ENCODE data around the gene PLXNA2.

PLXNA2 gene

GRCh38 chr1:208083016-208083714, 161.0 kb downstream of the PLXNA2 start:
- in situ Hi-C loops (cut with MboI; ENCODE audit: low sequenced_read_pairs) = no loop called here

GRCh38 chr1:208081972-208082371, 162.2 kb downstream of the PLXNA2 start:
- in situ Hi-C loops (cut with MboI; ENCODE audit: low sequenced_read_pairs) = no loop called here

GRCh38 chr1:208080396-208081286, 163.5 kb downstream of the PLXNA2 start:
- in situ Hi-C loops (cut with MboI; ENCODE audit: low sequenced_read_pairs) = no loop called here

GRCh38 chr1:208079161-208079560, 165.0 kb downstream of the PLXNA2 start:
- in situ Hi-C loops (cut with MboI; ENCODE audit: low sequenced_read_pairs) = no loop called here

- in situ Hi-C loops (cut with MboI; ENCODE audit: low sequenced_read_pairs) = no loop called here
Measured at GRCh38 chr1:208078752-208079151, 165.4 kb downstream of the PLXNA2 start.

- in situ Hi-C loops (cut with MboI; ENCODE audit: low sequenced_read_pairs) = no loop called here
Measured at GRCh38 chr1:208077232-208078075, 166.7 kb downstream of the PLXNA2 start.

- in situ Hi-C loops (cut with MboI; ENCODE audit: low sequenced_read_pairs) = no loop called here
Measured at GRCh38 chr1:208074353-208074752, 169.8 kb downstream of the PLXNA2 start.

GRCh38 chr1:208071435-208072031, 172.7 kb downstream of the PLXNA2 start:
- in situ Hi-C loops (cut with MboI; ENCODE audit: low sequenced_read_pairs) = no loop called here

GRCh38 chr1:208069908-208070307, 174.3 kb downstream of the PLXNA2 start:
- in situ Hi-C loops (cut with MboI; ENCODE audit: low sequenced_read_pairs) = no loop called here

GRCh38 chr1:208069317-208069716, 174.9 kb downstream of the PLXNA2 start:
- in situ Hi-C loops (cut with MboI; ENCODE audit: low sequenced_read_pairs) = no loop called here

GRCh38 chr1:208068908-208069307, 175.3 kb downstream of the PLXNA2 start:
- in situ Hi-C loops (cut with MboI; ENCODE audit: low sequenced_read_pairs) = no loop called here

- in situ Hi-C loops (cut with MboI; ENCODE audit: low sequenced_read_pairs) = no loop called here
Measured at GRCh38 chr1:208068407-208068806, 175.8 kb downstream of the PLXNA2 start.

GRCh38 chr1:208066583-208066982, 177.6 kb downstream of the PLXNA2 start:
- in situ Hi-C loops (cut with MboI; ENCODE audit: low sequenced_read_pairs) = no loop called here

- in situ Hi-C loops (cut with MboI; ENCODE audit: low sequenced_read_pairs) = no loop called here
Measured at GRCh38 chr1:208065862-208066261, 178.3 kb downstream of the PLXNA2 start.

GRCh38 chr1:208061632-208062031, 182.6 kb downstream of the PLXNA2 start:
- in situ Hi-C loops (cut with MboI; ENCODE audit: low sequenced_read_pairs) = no loop called here

- in situ Hi-C loops (cut with MboI; ENCODE audit: low sequenced_read_pairs) = no loop called here
Measured at GRCh38 chr1:208061118-208061517, 183.1 kb downstream of the PLXNA2 start.

GRCh38 chr1:208060215-208060869, 183.8 kb downstream of the PLXNA2 start:
- in situ Hi-C loops (cut with MboI; ENCODE audit: low sequenced_read_pairs) = no loop called here

GRCh38 chr1:208059409-208060001, 184.7 kb downstream of the PLXNA2 start:
- in situ Hi-C loops (cut with MboI; ENCODE audit: low sequenced_read_pairs) = no loop called here

GRCh38 chr1:208058756-208059155, 185.4 kb downstream of the PLXNA2 start:
- in situ Hi-C loops (cut with MboI; ENCODE audit: low sequenced_read_pairs) = no loop called here

- in situ Hi-C loops (cut with MboI; ENCODE audit: low sequenced_read_pairs) = no loop called here
Measured at GRCh38 chr1:208058267-208058666, 185.9 kb downstream of the PLXNA2 start.
